Esophagus (tissue), 2 donors: ENCODE data around the gene ABCG1. TPM values are rescaled to one million over a fixed set of nuclear protein-coding genes. Genes with fewer than 3 reads are reported as not detected.

Experiments
- H3K27ac ChIP-seq, 2 donors: one replicate each; pipeline ENCODE4 v1.5.1; 2013; ENCODE audit warnings: low read depth in 2 of 2, mild to moderate bottlenecking in 2 of 2, inconsistent platforms in 1 of 2, low read length in 1 of 2, moderate library complexity in 1 of 2
- H3K27me3 ChIP-seq, 2 donors: one replicate each; pipeline ENCODE4 v1.6.1; 2013; ENCODE audit warnings: low read length in 2 of 2, control low read depth in 1 of 2, mild to moderate bottlenecking in 1 of 2; ENCODE audit not compliant: insufficient read depth in 2 of 2, control insufficient read depth in 1 of 2
- H3K36me3 ChIP-seq, 2 donors: one replicate each; pipeline ENCODE4 v1.6.1; 2013; ENCODE audit warnings: low read length in 1 of 2; ENCODE audit not compliant: control insufficient read depth in 2 of 2, insufficient read depth in 2 of 2
- H3K4me1 ChIP-seq, 2 donors: one replicate each; pipeline ENCODE4 v1.6.1; 2013; ENCODE audit warnings: low read length in 1 of 2; ENCODE audit not compliant: control insufficient read depth in 2 of 2, insufficient read depth in 2 of 2
- H3K4me3 ChIP-seq, 2 donors: one replicate each; pipeline ENCODE4 v1.5.1; 2013; ENCODE audit warnings: low read length in 2 of 2, mild to moderate bottlenecking in 2 of 2, low read depth in 1 of 2, moderate library complexity in 1 of 2
- H3K9me3 ChIP-seq, 2 donors: one replicate each; pipeline ENCODE4 v1.6.1; 2013; ENCODE audit warnings: mild to moderate bottlenecking in 2 of 2, low read depth in 1 of 2, low read length in 1 of 2, moderate library complexity in 1 of 2; ENCODE audit not compliant: control insufficient read depth in 2 of 2, insufficient read depth in 1 of 2
- WGBS, 2 donors: extraction: QIAGEN DNeasy Blood & Tissue Kit; methylation state at CpG; one replicate each; pipeline ENCODE4 v1.1.7; 2013; 5-methylcytosine and 5-hydroxymethylcytosine counted together
- polyA plus RNA-seq, 2 donors: library from polyadenylated mRNA; stranded (reverse); fragments of 200-250 nt; gene quantifications; one replicate each; pipeline ENCODE4 v1.2.3, GENCODE V29; 2013
- donor health status: healthy with polysubstance abuse.
- donor health status: Bipolar disorder and iron deficiency.

Gene ABCG1
- polyA plus RNA-seq, 2 donors = 2.8 TPM

DNA sequence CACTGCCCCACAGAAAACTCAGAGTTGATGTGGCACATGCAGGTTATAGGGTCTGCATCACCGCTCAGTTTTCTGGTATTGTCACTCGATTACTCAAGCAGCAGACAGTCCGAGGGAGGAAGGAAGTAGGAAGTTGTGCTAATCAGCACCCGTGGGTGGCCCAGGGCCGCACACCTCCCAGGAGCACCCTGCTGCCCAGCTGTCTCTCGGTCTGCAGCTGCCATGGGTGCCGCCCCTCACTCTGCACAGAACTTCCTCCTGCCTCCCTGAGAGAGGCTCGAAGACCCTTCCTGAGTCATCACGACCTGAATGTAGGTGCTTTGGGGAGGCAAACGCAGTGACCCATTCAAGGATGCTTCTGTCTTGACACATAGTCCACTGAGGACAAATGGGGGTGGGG lies 100.4 kb downstream of the ABCG1 start:
- Histone ChIP-seq H3K4me3 (no peak overlapping the region), H3K36me3 (no peaks in the 10 kb centered on the region), H3K9me3 (no peaks in the 10 kb centered on the region), H3K27ac (no peak overlapping the region), H3K4me1 (peaks cover 0 to 2% of the 10 kb centered on the region in 2 donors), H3K27me3 (no peaks in the 10 kb centered on the region)
- WGBS, 2 donors = 61 to 66% methylated on average over 9 to 10 of the region's 10 CpGs

DNA sequence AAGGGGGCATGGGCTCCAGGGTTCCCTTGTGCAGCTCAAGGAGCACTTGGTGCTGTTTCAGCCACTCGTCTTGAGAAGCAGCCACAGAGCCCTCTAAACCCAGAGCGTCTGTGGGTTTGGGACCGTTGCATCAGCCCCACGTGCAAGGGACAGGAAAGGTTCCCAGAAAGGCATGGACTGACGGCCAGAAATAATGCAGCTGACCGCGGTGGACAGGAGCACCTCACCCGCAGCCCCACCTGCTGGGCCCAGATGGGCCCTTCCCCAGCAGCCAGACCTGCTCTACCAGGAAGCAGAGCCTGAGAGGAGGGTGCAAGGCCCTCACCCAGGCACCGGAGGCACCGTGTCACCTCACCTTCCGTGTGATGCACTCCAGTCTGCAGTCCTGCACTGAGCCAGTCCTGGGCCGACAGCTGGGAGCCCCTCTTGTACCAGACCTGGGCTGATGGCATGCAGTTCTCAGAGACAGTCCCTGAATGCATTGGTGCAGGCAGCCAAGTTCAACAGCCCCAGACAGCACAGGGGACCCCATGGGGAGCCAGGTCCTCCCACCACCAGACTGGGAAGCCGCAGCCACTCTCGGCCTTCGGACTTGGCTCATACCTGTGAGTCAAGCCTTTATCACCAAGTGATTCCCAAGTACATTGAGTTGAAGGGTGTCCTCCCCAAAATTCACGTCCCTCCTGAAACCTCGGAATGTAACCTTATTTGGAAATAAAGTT lies 101.1 kb downstream of the ABCG1 start:
- no peak overlapping the region for H3K27ac ChIP-seq
- 69 to 74% methylated on average over 15 to 17 of the region's 17 CpGs for WGBS, 2 donors
- H3K4me3 ChIP-seq = no peak overlapping the region
- peaks cover 0 to 2% of the 10 kb centered on the region in 2 donors for H3K4me1 ChIP-seq
- no peaks in the 10 kb centered on the region for H3K27me3 ChIP-seq
- H3K9me3 ChIP-seq = no peaks in the 10 kb centered on the region
- H3K36me3 ChIP-seq = no peaks in the 10 kb centered on the region

DNA sequence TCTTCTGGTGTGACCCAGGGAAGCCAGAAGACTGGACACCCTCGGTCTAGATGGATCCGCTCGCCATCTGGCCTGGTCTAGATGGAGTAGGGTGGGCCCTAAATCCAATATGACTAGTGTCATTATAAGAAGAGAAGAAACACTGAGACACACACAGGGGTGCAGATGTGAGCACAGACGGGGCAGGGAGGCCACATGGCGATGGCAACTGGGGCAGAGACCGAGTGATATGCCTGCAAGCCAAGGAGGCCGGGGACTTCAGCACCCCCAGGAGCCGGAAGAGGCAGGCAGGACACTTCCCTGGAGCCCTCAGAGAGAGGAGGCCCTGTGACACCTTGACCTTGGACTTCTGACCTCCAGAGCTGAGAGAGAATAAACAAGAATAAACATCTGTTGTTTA lies 101.9 kb downstream of the ABCG1 start:
- Histone ChIP-seq H3K27me3 (no peaks in the 10 kb centered on the region), H3K27ac (no peak overlapping the region), H3K4me1 (peaks cover 0 to 2% of the 10 kb centered on the region in 2 donors), H3K36me3 (no peaks in the 10 kb centered on the region), H3K4me3 (no peak overlapping the region), H3K9me3 (no peaks in the 10 kb centered on the region)
- 92 to 93% methylated on average over 8 of the region's 8 CpGs for WGBS, 2 donors

DNA sequence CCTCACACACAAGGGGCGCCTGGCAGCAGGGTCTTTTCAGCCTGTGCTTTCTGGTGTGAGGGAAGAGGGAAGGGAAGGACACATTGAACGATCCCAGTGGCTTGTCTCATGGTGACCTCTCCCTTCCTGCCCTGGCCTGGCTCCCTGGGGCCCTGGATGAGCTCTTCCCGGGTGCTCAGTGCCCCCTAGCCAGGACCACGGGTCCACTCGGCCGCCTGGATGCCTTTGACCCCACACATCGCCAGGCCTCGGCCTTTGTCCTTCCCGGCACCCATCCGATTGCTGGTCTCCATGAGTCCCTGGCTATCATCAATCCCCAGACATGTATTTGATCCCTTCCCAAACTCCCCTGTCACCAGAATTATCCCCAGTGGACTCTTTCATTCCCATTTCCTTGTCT lies 102.3 kb downstream of the ABCG1 start:
- WGBS, 2 donors = 86 to 92% methylated on average over 10 of the region's 10 CpGs
- no peaks in the 10 kb centered on the region for H3K27me3 ChIP-seq
- no peaks in the 10 kb centered on the region for H3K36me3 ChIP-seq
- peaks cover 0 to 2% of the 10 kb centered on the region in 2 donors for H3K4me1 ChIP-seq
- no peak overlapping the region for H3K4me3 ChIP-seq
- no peaks in the 10 kb centered on the region for H3K9me3 ChIP-seq
- H3K27ac ChIP-seq = no peak overlapping the region

DNA sequence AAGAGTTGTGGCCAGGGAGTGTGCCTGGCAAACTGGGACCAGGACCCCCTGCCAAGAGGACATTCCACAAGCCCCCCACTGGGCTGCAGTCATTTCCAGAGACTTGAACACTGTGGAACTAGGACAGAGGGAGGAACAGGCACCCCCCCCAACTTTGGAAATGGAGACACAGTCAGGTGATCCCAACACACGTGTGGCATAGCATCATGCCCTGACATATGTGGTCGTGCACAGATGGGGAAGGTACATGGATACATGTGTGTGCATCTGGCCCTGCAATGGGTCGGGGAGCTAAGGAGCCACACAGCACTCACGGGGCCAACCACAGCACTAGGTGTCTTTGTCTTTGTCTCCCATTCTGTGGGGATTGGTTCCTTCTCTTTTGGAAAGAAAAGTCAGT lies 102.9 kb downstream of the ABCG1 start:
- Histone ChIP-seq H3K27me3 (no peaks in the 10 kb centered on the region), H3K36me3 (no peaks in the 10 kb centered on the region), H3K9me3 (no peaks in the 10 kb centered on the region), H3K4me1 (peaks cover 0 to 2% of the 10 kb centered on the region in 2 donors), H3K27ac (no peak overlapping the region), H3K4me3 (no peak overlapping the region)
- 85 to 86% methylated on average over 4 of the region's 4 CpGs for WGBS, 2 donors

DNA sequence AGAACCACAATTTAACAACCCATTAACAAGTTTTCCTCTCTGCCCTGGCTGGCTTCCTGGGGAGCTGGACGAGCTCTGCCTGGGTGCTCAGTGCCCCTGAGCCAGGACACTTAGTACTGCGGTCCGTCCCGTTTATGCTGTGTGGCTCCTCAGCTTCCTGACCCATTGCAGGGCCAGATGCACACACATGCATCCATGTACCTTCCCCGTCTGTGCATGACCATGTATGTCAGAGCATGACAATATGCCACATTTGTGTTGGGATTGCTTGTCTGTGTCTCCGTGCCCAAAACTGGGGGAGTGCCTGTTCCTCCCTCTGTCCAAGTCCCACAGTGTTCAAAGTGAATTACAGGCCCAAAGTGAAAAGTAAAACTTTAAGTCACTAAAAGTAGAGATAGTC lies 106.0 kb downstream of the ABCG1 start:
- 86 to 87% methylated on average over 6 of the region's 6 CpGs for WGBS, 2 donors
- Histone ChIP-seq H3K27me3 (no peaks in the 10 kb centered on the region), H3K36me3 (no peaks in the 10 kb centered on the region), H3K4me1 (peaks cover 0 to 2% of the 10 kb centered on the region in 2 donors), H3K4me3 (no peak overlapping the region), H3K27ac (no peak overlapping the region), H3K9me3 (no peaks in the 10 kb centered on the region)

DNA sequence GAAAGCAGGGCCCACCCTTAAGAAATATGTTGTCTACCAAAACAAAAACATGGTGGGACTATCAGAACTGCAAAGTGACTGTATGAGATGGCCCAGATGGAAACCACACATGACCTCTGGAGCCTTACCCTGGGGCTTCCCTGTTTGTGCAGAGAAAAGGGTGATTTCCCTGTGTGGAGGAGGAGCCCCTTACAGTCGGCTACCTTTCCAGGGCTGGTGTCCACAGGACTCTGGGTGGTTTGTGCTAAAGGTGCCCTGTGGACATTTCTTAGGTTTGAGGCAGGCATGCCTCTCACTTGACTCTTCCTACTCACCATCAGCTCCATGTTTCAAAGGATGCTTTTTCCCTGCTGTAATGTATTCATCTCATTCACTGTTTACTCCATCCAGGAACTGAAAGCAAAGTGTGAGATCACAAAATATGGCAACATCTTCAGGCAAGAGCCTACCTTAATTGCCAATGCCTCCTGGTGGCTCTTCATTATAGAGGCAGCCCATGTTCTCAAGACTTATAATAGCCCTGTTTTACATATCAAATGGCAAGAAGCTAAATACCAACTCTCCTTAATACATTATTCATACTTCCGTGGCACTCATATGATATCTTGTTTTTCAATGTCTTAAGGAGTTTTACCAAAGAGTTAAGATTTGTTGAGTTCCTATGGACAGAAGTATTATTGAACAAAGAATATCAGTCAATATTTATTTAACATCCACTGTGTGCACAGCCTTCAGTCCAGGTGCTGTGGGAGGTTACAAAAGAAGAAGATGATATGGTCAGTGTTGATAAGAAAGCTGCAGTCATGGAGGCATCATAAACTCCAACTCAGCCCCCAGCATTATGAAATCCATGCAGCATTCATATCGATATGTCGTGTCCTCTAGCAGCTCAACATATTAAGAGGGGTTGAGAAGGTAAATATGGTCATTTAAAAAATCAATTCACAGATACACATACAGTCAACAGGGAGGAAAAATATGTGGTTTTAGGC lies 111.7 kb downstream of the ABCG1 start:
- no peaks in the 10 kb centered on the region for H3K36me3 ChIP-seq
- no peaks in the 10 kb centered on the region for H3K4me1 ChIP-seq
- H3K4me3 ChIP-seq = no peak overlapping the region
- 82 to 90% methylated on average over 4 of the region's 4 CpGs for WGBS, 2 donors
- H3K27ac ChIP-seq = no peak overlapping the region
- peaks cover 0 to 2% of the 10 kb centered on the region in 2 donors for H3K9me3 ChIP-seq
- no peaks in the 10 kb centered on the region for H3K27me3 ChIP-seq

DNA sequence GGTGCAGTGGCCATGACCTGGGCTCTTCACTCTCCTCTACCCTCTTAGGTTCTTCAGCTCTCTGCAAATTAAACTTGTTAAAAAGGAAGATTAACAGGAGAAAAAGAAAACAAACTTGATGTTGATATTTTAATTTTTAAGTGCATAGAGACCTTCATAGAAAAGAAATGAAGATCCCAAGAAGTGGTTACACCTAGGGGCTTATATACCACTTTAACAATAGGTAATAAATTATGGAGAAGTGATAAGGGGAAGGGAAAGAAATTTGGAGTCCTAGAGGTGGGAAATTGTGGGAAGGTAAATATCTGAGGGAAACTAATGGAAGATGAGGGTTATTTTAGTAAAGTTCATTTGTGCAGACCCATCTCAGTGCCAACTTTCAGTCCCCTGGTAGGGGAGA lies 112.7 kb downstream of the ABCG1 start:
- Histone ChIP-seq H3K36me3 (no peaks in the 10 kb centered on the region), H3K27ac (no peak overlapping the region), H3K9me3 (peaks cover 0 to 2% of the 10 kb centered on the region in 2 donors), H3K4me3 (no peak overlapping the region), H3K27me3 (no peaks in the 10 kb centered on the region), H3K4me1 (no peaks in the 10 kb centered on the region)

DNA sequence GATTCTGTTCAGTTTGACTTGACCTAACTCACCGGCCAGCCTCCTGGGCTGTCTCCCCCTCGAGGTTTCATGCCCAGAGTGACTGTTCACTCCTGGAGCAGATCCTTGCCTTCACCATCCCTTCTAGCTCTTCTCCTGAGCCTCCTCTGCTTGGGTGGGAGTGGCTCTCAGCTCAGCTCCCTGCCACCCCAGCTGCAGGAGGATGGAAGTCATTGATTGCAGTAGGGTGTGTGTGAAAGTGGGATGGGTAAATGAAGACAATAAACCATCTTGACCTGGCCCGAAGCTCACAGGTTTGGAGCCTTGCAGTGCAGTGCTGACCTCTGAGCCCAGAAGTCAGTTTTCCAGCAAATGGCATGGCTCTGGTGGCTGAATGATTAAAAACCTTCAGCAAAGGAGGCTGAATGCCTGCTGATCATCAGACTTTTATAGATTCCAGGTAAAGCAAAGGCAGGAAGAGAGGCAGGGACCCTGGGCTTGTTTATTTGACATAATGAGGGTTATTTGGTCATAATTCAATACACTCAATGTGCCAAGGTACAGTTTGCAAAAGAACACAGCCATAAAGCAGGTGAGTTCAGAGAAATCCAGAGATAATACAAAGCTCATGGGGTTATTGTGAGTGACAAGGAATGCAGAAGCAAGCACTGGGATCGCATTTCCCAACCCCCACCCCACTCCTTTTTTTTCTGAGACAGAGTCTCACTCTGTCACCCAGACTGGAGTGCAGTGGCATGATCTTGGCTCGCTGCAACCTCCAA lies 113.8 kb downstream of the ABCG1 start:
- Histone ChIP-seq H3K36me3 (no peaks in the 10 kb centered on the region), H3K9me3 (peaks cover 0 to 2% of the 10 kb centered on the region in 2 donors), H3K4me1 (no peaks in the 10 kb centered on the region), H3K4me3 (no peak overlapping the region), H3K27ac (no peak overlapping the region), H3K27me3 (no peaks in the 10 kb centered on the region)
- WGBS, 2 donors = 73 to 84% methylated on average over 5 of the region's 5 CpGs
